Endothelial cell of umbilical vein (primary cell): ENCODE results near the gene TP73. TPM values are rescaled to one million over a fixed set of nuclear protein-coding genes. Genes with fewer than 3 reads are reported as not detected.

Source experiments
- BruUV-seq: library from RNA; stranded (reverse); fragments of 400-500 nt; replicated peaks from 2 replicates; lab custom pipeline; 2021; lab: Mats Ljungman, UMichigan
- CTCF ChIA-PET: fragments of 300-600, 350-600 bp; sonication (Branson Sonifier 250); formaldehyde crosslinking; loops from one replicate; lab custom pipeline; 2021; ENCODE audit warnings: antibody characterized with exemption, inconsistent platforms; lab: Charles Lee
- POLR2A ChIA-PET: fragments of 300-600, 350-600 bp; sonication (Branson Sonifier 250); formaldehyde crosslinking; loops from one replicate; lab custom pipeline; 2021; ENCODE audit warnings: antibody characterized with exemption, inconsistent platforms; lab: Charles Lee
- DNase-seq: peaks from one replicate; pipeline ENCODE4 v3.0.0-alpha.2; 2011; ENCODE audit warnings: low read depth, low spot score
- FAIRE-seq: peaks from 2 replicates; lab custom pipeline; 2011; peaks lifted over from hg19 to GRCh38; lab: Jason Lieb, UNC
- H2AFZ ChIP-seq: 2 replicates; pipeline ENCODE4 v1.6.0; 2012; ENCODE audit warnings: low read depth, low read length, control low read depth, inconsistent platforms
- H3K27ac ChIP-seq: 2 replicates; pipeline ENCODE4 v1.5.1; 2011; ENCODE audit warnings: low read depth, mild to moderate bottlenecking, control low read depth, low read length, moderate library complexity; ENCODE audit not compliant: insufficient read depth
- H3K27me3 ChIP-seq, 2 experiments: 2 replicates each; pipeline versions ENCODE4 v1.6.0 to v1.6.1; 2011; ENCODE audit warnings: low read length in 2 of 2, mixed read lengths in 1 of 2; ENCODE audit not compliant: control insufficient read depth in 2 of 2, insufficient read depth in 2 of 2
- H3K36me3 ChIP-seq, 2 experiments: 2 replicates in 1 of 2; 3 replicates in 1 of 2; pipeline ENCODE4 v1.5.1; 2011; ENCODE audit warnings: low read length in 2 of 2, mild to moderate bottlenecking in 1 of 2, moderate library complexity in 1 of 2; ENCODE audit not compliant: control insufficient read depth in 2 of 2, insufficient read depth in 2 of 2; ENCODE audit errors: extremely low read depth in 1 of 2
- H3K4me1 ChIP-seq: 3 replicates; pipeline ENCODE4 v1.5.1; 2011; ENCODE audit warnings: mild to moderate bottlenecking, low read length; ENCODE audit not compliant: control insufficient read depth, insufficient read depth; ENCODE audit errors: extremely low read depth
- H3K4me2 ChIP-seq: 2 replicates; pipeline ENCODE4 v1.6.1; 2011; ENCODE audit warnings: low read length, control low read depth, mixed read lengths; ENCODE audit not compliant: insufficient read depth
- H3K4me3 ChIP-seq, 3 experiments: fragments of 200-600 bp in 1 of 3; sonication (generic), shearing (Covaris generic) in 1 of 3; replicated peaks in 1 of 3; 2 replicates each; pipeline ENCODE4 v1.5.1; 2011 to 2016; ENCODE audit warnings: control low read depth in 3 of 3, low read length in 3 of 3, mild to moderate bottlenecking in 2 of 3, inconsistent platforms in 1 of 3, low read depth in 1 of 3, moderate library complexity in 1 of 3; ENCODE audit not compliant: insufficient read depth in 1 of 3
- H3K79me2 ChIP-seq: 2 replicates; pipeline ENCODE4 v1.6.0; 2012; ENCODE audit warnings: low read length, inconsistent platforms; ENCODE audit not compliant: control insufficient read depth, insufficient read depth
- H3K9ac ChIP-seq: replicated peaks from 2 replicates; pipeline ENCODE3; 2011; ENCODE audit warnings: low read length, control low read depth; ENCODE audit not compliant: insufficient read depth; ENCODE audit errors: extremely low read depth
- H3K9me1 ChIP-seq: replicated peaks from 3 replicates; pipeline ENCODE4 v1.6.0; 2011; ENCODE audit warnings: mild to moderate bottlenecking, low read length; ENCODE audit not compliant: control insufficient read depth, insufficient read depth; ENCODE audit errors: extremely low read depth
- H3K9me3 ChIP-seq: replicated peaks from 2 replicates; pipeline ENCODE4 v1.5.1; 2012; ENCODE audit warnings: low read length, inconsistent platforms; ENCODE audit not compliant: control insufficient read depth, insufficient read depth
- H4K20me1 ChIP-seq: replicated peaks from 2 replicates; pipeline ENCODE3; 2011; ENCODE audit warnings: mild to moderate bottlenecking, low read length; ENCODE audit not compliant: control insufficient read depth, insufficient read depth; ENCODE audit errors: extremely low read depth
- EZH2 ChIP-seq: IDR thresholded peaks from 2 replicates; pipeline ENCODE4 v1.6.1; 2012; ENCODE audit warnings: borderline replicate concordance, low read depth, mild to moderate bottlenecking, moderate library complexity, low read length, inconsistent platforms; ENCODE audit not compliant: severe bottlenecking
- FOS ChIP-seq: IDR thresholded peaks from 2 replicates; pipeline ENCODE4 v1.6.1; 2011; ENCODE audit warnings: mild to moderate bottlenecking, low read length, moderate library complexity, borderline replicate concordance; ENCODE audit not compliant: insufficient read depth
- GATA2 ChIP-seq: IDR thresholded peaks from 2 replicates; pipeline ENCODE4 v1.7.0; 2011; ENCODE audit warnings: low read depth, mild to moderate bottlenecking, moderate library complexity, mixed read lengths, low read length; ENCODE audit not compliant: insufficient read length, insufficient read depth
- JUN ChIP-seq: IDR thresholded peaks from 2 replicates; pipeline ENCODE4 v1.6.1; 2011; ENCODE audit warnings: borderline replicate concordance, low read depth; ENCODE audit not compliant: insufficient read length, insufficient read depth
- MAX ChIP-seq: IDR thresholded peaks from 2 replicates; pipeline ENCODE4 v1.6.1; 2011; ENCODE audit not compliant: insufficient read depth, insufficient read length
- MYC ChIP-seq: IDR thresholded peaks from one replicate; pipeline ENCODE4 v1.6.1; 2011; ENCODE audit warnings: mild to moderate bottlenecking, low read depth, low read length
- POLR2A ChIP-seq: IDR thresholded peaks from 2 replicates; pipeline ENCODE4 v1.6.1; 2012; ENCODE audit warnings: low read depth, mild to moderate bottlenecking, control low read depth, low read length
- POLR2AphosphoS5 ChIP-seq: IDR thresholded peaks from 2 replicates; pipeline ENCODE4 v1.6.1; 2012; ENCODE audit warnings: low read depth, mild to moderate bottlenecking, control low read depth, low read length, moderate library complexity; ENCODE audit not compliant: insufficient read depth
- dilution Hi-C: fragments of 300-500 bp; cut with MboI; formaldehyde crosslinking; loops from one replicate; pipeline ENCODE4 v1.15.0; 2019; ENCODE audit warnings: low sequenced_read_pairs; ENCODE audit not compliant: extremely low pct_ligation_motif_present
- intact Hi-C: fragments of 100-400 bp; cut with micrococcal nuclease; formaldehyde crosslinking; loops from one replicate; pipeline ENCODE4 v1.10.0; 2022
- polyA plus RNA-seq, 4 experiments: library from polyadenylated mRNA; depleted of rRNA in 3 of 4; stranded (reverse) in 3 of 4; unstranded in 1 of 4; fragments of >200 nt; gene quantifications; 2 replicates each; pipeline versions ENCODE4 v1.2.1 to v1.2.3, GENCODE V29; 2011 to 2012; ENCODE audit warnings: missing spikeins in 1 of 4
- total RNA-seq: library from RNA; stranded (reverse); gene quantifications from 2 replicates; pipeline ENCODE4 v1.2.3, GENCODE V29; 2021
- TF ChIP-seq, protein P1 (sequence below), 2 donors: IDR thresholded peaks; 1 replicate in 1 of 2; 2 replicates in 1 of 2; pipeline ENCODE4 v1.5.1; 2011; ENCODE audit warnings: low read length in 2 of 2, mild to moderate bottlenecking in 2 of 2, moderate library complexity in 2 of 2, control low read depth in 1 of 2, inconsistent platforms in 1 of 2, low read depth in 1 of 2; ENCODE audit not compliant: insufficient read depth in 1 of 2; ENCODE audit errors: extremely low read depth in 1 of 2

TP73 gene
- total and polyA plus RNA-seq, 2 donors (not counting 3 experiments of a cell fraction or from before 2014, with no cell fraction given): 0.03 to 0.15 TPM

- H3K27ac ChIP-seq: no peak overlapping the region
- dilution Hi-C loops (no loop called here), intact Hi-C loops (loop anchor here (5.0 kb wide), 1 partner anchor 127 kb away; the partner anchor contains the start of gene C1orf174)
- no peaks in the 10 kb centered on the region for H3K27me3 ChIP-seq
- no peak overlapping the region for H3K9ac ChIP-seq
- H3K4me1 ChIP-seq: peaks cover 6% of the 10 kb centered on the region
- CTCF ChIA-PET: interaction anchor here (0.7 to 1.9 kb wide), 3 partner anchors 21 to 322 kb away, joined by 4 to 7 read pairs (median 5); partner anchors contain the start of gene LRRC47
- peaks cover under 1 to 7% of the 10 kb centered on the region in 2 experiments for H3K36me3 ChIP-seq
- H2AFZ ChIP-seq: no peak overlapping the region
- FAIRE-seq (no peak), DNase-seq (no peak)
- no peak overlapping the region for H3K4me3 ChIP-seq
- H4K20me1 ChIP-seq: no peaks in the 10 kb centered on the region
- no peaks in the 10 kb centered on the region for H3K9me1 ChIP-seq
- H3K9me3 ChIP-seq: no peaks in the 10 kb centered on the region
- no peak overlapping the region for H3K4me2 ChIP-seq
- H3K79me2 ChIP-seq: no peaks in the 10 kb centered on the region
- TF ChIP-seq, protein P1, sequence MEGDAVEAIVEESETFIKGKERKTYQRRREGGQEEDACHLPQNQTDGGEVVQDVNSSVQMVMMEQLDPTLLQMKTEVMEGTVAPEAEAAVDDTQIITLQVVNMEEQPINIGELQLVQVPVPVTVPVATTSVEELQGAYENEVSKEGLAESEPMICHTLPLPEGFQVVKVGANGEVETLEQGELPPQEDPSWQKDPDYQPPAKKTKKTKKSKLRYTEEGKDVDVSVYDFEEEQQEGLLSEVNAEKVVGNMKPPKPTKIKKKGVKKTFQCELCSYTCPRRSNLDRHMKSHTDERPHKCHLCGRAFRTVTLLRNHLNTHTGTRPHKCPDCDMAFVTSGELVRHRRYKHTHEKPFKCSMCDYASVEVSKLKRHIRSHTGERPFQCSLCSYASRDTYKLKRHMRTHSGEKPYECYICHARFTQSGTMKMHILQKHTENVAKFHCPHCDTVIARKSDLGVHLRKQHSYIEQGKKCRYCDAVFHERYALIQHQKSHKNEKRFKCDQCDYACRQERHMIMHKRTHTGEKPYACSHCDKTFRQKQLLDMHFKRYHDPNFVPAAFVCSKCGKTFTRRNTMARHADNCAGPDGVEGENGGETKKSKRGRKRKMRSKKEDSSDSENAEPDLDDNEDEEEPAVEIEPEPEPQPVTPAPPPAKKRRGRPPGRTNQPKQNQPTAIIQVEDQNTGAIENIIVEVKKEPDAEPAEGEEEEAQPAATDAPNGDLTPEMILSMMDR (IDR thresholded peaks at IDR 0.05; ENCODE audit: extremely low read depth in 1 of 2, insufficient read depth in 1 of 2, low read depth in 1 of 2, low read length in 2 of 2): no peak
- TF ChIP-seq FOS (no peak), POLR2AphosphoS5 (no peak), POLR2A (no peak), MYC (no peak), EZH2 (no peak), JUN (no peak), MAX (no peak), GATA2 (no peak)
- POLR2A ChIA-PET: no interaction called here
- no TSS peak for BruUV-seq
These were observed 122.7 kb downstream of the TP73 start for GRCh38 chr1:3774946-3775489.
